ENCODE measurements around the gene SMARCE1. TPM values are rescaled to one million over a fixed set of nuclear protein-coding genes. Genes with fewer than 3 reads are reported as not detected.
"Not testable (repeated sequence)": the region's sequence is repeated elsewhere in the genome, so short reads cannot be mapped to it uniquely, and the experiment has no call there.

The SMARCE1 gene
- total RNA-seq, 4 donors from 2014 or later, result 66.5 to 88.3 (median 76.0) TPM

GRCh38 chr17:40598301-40598618, 49.4 kb downstream of the SMARCE1 start:
- DNase-seq (ENCODE audit: low spot score) (no peak), ATAC-seq (ENCODE audit: low FRiP score) (no peak)
- no peak for TF ChIP-seq CTCF (IDR thresholded peaks at IDR 0.05)

- no peak for DNase-seq (ENCODE audit: low spot score)
- no peak for ATAC-seq (ENCODE audit: low FRiP score)
- TF ChIP-seq CTCF (IDR thresholded peaks at IDR 0.05), result no peak
Measured at GRCh38 chr17:40597556-40598300, 49.9 kb downstream of the SMARCE1 start.

- DNase-seq (ENCODE audit: low spot score) (no peak), ATAC-seq (ENCODE audit: low FRiP score) (no peak)
- no peak for TF ChIP-seq CTCF (IDR thresholded peaks at IDR 0.05)
Measured at GRCh38 chr17:40597156-40597555, 50.5 kb downstream of the SMARCE1 start.

GRCh38 chr17:40596261-40596919, 51.2 kb downstream of the SMARCE1 start:
- ATAC-seq (ENCODE audit: low FRiP score) (no peak), DNase-seq (ENCODE audit: low spot score) (no peak)
- TF ChIP-seq CTCF (IDR thresholded peaks at IDR 0.05), result no peak

- DNase-seq (ENCODE audit: low spot score) (no peak), ATAC-seq (ENCODE audit: low FRiP score) (no peak)
- TF ChIP-seq CTCF (IDR thresholded peaks at IDR 0.05), result no peak
Measured at GRCh38 chr17:40590742-40591141, 56.9 kb downstream of the SMARCE1 start.

- no peak for DNase-seq (ENCODE audit: low spot score)
- no peak for TF ChIP-seq CTCF (IDR thresholded peaks at IDR 0.05)
- ATAC-seq (ENCODE audit: low FRiP score), result no peak
Measured at GRCh38 chr17:40588552-40588951, 59.1 kb downstream of the SMARCE1 start.

GRCh38 chr17:40586264-40586663, 61.4 kb downstream of the SMARCE1 start:
- not testable (repeated sequence) for ATAC-seq (ENCODE audit: low FRiP score); DNase-seq (ENCODE audit: low spot score)

- not testable (repeated sequence) for ATAC-seq (ENCODE audit: low FRiP score); DNase-seq (ENCODE audit: low spot score)
Measured at GRCh38 chr17:40584950-40585349, 62.7 kb downstream of the SMARCE1 start.
